SKM-1 (cell line): ENCODE measurements around the gene VSTM4.

Experiments
- DNase-seq: peaks from one replicate; lab custom pipeline; 2025; ENCODE audit not compliant: unreplicated experiment; lab: John Stamatoyannopoulos, UW

The VSTM4 gene

GRCh38 chr10:48973065-48973464 lies 142.3 kb downstream of the VSTM4 start:
- DNase-seq = no peak

- DNase-seq = no peak
These were observed 144.7 kb downstream of the VSTM4 start for GRCh38 chr10:48970654-48971053.

GRCh38 chr10:48970046-48970445 lies 145.3 kb downstream of the VSTM4 start:
- DNase-seq = no peak

- no peak for DNase-seq
These were observed 147.3 kb downstream of the VSTM4 start for GRCh38 chr10:48968036-48968435.

GRCh38 chr10:48965460-48965859 lies 149.9 kb downstream of the VSTM4 start:
- no peak for DNase-seq
